ENCODE results near the gene RILP.

RILP gene

DNA sequence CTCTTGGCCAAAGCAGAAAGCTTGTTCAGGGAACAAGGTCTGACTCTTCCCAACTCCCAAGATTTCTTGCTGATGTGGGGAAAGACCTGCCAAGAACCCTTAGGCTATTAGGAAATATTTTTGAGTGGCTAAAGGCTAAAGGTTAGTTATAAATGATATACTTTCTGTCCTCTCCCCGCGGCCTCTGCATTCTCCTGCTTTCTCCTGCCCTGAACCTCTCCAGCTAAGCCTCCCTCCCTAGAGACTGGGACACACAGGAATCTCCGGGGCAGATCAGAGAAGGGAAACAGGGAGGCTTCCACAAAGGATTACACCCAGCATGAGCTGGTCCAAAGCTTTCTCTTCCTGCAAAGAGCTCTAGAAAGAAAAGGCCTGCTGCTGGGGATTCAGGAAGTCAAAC is 23.3 kb downstream of the RILP start:
- Histone ChIP-seq H3K36me3 (ENCODE audit: insufficient read depth, low read depth, low read length) (no peaks in the 10 kb centered on the region), H3K27ac (ENCODE audit: low read length) (no peak overlapping the region), H3K9ac (ENCODE audit: low read depth, low read length) (no peak overlapping the region), H3K4me1 (ENCODE audit: insufficient read depth, low read length) (peaks cover 4% of the 10 kb centered on the region), H3K27me3 (ENCODE audit: insufficient read depth, low read length) (peaks cover 24% of the 10 kb centered on the region), H3K4me3 (ENCODE audit: low read length) (no peak overlapping the region), H3K9me3 (ENCODE audit: insufficient read depth, low read depth, low read length) (no peaks in the 10 kb centered on the region)

DNA sequence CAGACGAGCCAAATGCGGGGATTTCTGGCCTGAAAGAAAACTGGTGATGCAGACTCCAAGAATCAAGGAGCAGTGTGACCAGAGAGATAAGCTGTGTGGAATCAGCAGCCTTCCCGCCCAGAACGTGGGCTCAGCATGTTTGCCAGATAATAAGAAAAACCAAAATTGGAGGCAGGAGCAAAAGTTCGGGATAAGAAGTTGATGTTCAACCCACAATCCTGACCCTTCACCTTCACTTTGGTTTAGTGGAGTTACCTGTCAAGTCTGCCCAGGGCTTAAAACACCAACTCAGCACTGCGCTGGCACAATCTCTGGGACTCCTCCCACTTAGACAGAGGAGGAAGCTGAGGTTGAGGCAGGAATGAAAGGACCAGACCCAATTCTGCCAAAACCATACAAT is 24.1 kb downstream of the RILP start:
- no peak overlapping the region for H3K27ac ChIP-seq (ENCODE audit: low read length)
- H3K9ac ChIP-seq (ENCODE audit: low read depth, low read length): no peak overlapping the region
- H3K4me1 ChIP-seq (ENCODE audit: insufficient read depth, low read length): peaks cover 4% of the 10 kb centered on the region
- H3K4me3 ChIP-seq (ENCODE audit: low read length): no peak overlapping the region
- no peaks in the 10 kb centered on the region for H3K9me3 ChIP-seq (ENCODE audit: insufficient read depth, low read depth, low read length)
- H3K36me3 ChIP-seq (ENCODE audit: insufficient read depth, low read depth, low read length): no peaks in the 10 kb centered on the region
- peaks cover 20% of the 10 kb centered on the region for H3K27me3 ChIP-seq (ENCODE audit: insufficient read depth, low read length)

DNA sequence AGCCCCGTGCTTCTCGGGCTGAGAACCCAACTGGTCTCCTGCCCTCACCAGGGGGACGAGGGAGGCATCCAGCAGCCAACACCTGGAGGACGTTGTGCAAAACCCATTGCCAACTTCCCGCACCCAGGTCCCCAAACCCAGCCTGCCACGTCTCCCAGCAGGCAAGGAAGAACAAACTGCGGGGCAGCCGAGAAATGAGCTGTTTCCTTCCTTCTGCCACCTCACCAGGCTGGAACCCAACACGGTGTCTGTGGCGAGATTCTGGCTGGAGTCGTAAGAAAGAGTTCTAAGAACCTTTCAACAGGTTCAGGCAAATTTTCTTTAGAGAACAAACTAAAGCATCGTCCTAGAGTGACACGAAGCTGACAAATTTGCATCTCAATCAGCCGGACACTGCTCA is 24.6 kb downstream of the RILP start:
- Histone ChIP-seq H3K9me3 (ENCODE audit: insufficient read depth, low read depth, low read length) (no peaks in the 10 kb centered on the region), H3K36me3 (ENCODE audit: insufficient read depth, low read depth, low read length) (no peaks in the 10 kb centered on the region), H3K9ac (ENCODE audit: low read depth, low read length) (no peak overlapping the region), H3K27ac (ENCODE audit: low read length) (no peak overlapping the region), H3K27me3 (ENCODE audit: insufficient read depth, low read length) (peaks cover 15% of the 10 kb centered on the region), H3K4me3 (ENCODE audit: low read length) (no peak overlapping the region), H3K4me1 (ENCODE audit: insufficient read depth, low read length) (peaks cover 4% of the 10 kb centered on the region)

DNA sequence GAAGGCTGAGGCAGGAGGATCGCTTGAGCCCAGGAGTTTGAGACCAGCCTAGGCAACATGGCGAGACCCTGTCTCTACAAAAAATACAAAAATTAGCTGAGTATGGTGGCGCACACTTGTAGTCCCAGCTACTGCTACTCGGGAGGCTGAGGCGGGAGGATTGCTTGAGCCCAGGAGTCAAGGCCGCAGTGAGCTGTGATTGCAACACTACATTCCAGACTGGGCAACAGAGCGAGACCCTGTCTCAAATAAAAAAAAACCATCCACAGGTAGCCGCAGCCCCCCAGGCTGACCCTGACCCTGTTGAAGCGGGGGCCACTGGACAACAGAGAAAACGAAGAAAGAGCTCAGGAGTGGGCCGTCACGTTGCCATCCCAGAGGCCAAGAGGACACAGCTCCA is 25.0 kb downstream of the RILP start:
- Histone ChIP-seq H3K9me3 (ENCODE audit: insufficient read depth, low read depth, low read length) (no peaks in the 10 kb centered on the region), H3K4me1 (ENCODE audit: insufficient read depth, low read length) (peaks cover 4% of the 10 kb centered on the region), H3K27me3 (ENCODE audit: insufficient read depth, low read length) (peaks cover 11% of the 10 kb centered on the region), H3K4me3 (ENCODE audit: low read length) (no peak overlapping the region), H3K27ac (ENCODE audit: low read length) (no peak overlapping the region), H3K9ac (ENCODE audit: low read depth, low read length) (no peak overlapping the region), H3K36me3 (ENCODE audit: insufficient read depth, low read depth, low read length) (no peaks in the 10 kb centered on the region)

- Histone ChIP-seq H3K9me3 (ENCODE audit: insufficient read depth, low read depth, low read length) (no peaks in the 10 kb centered on the region), H3K27ac (ENCODE audit: low read length) (no peak overlapping the region), H3K36me3 (ENCODE audit: insufficient read depth, low read depth, low read length) (no peaks in the 10 kb centered on the region), H3K4me1 (ENCODE audit: insufficient read depth, low read length) (peaks cover 4% of the 10 kb centered on the region), H3K9ac (ENCODE audit: low read depth, low read length) (no peak overlapping the region), H3K27me3 (ENCODE audit: insufficient read depth, low read length) (peaks cover 7% of the 10 kb centered on the region), H3K4me3 (ENCODE audit: low read length) (no peak overlapping the region)
These were observed 26.5 kb downstream of the RILP start for GRCh38 chr17:1623057-1623630.

- H3K36me3 ChIP-seq (ENCODE audit: insufficient read depth, low read depth, low read length): no peaks in the 10 kb centered on the region
- no peak overlapping the region for H3K27ac ChIP-seq (ENCODE audit: low read length)
- H3K27me3 ChIP-seq (ENCODE audit: insufficient read depth, low read length): no peaks in the 10 kb centered on the region
- H3K9me3 ChIP-seq (ENCODE audit: insufficient read depth, low read depth, low read length): no peaks in the 10 kb centered on the region
- H3K4me3 ChIP-seq (ENCODE audit: low read length): no peak overlapping the region
- H3K4me1 ChIP-seq (ENCODE audit: insufficient read depth, low read length): no peaks in the 10 kb centered on the region; the same call in none of the 2 replicates
- H3K9ac ChIP-seq (ENCODE audit: low read depth, low read length): no peak overlapping the region
These were observed 28.3 kb downstream of the RILP start for GRCh38 chr17:1621273-1621954.

- Histone ChIP-seq H3K9me3 (ENCODE audit: insufficient read depth, low read depth, low read length) (no peaks in the 10 kb centered on the region), H3K27me3 (ENCODE audit: insufficient read depth, low read length) (no peaks in the 10 kb centered on the region), H3K27ac (ENCODE audit: low read length) (no peak overlapping the region), H3K9ac (ENCODE audit: low read depth, low read length) (no peak overlapping the region), H3K36me3 (ENCODE audit: insufficient read depth, low read depth, low read length) (no peaks in the 10 kb centered on the region), H3K4me3 (ENCODE audit: low read length) (no peak overlapping the region), H3K4me1 (ENCODE audit: insufficient read depth, low read length) (no peaks in the 10 kb centered on the region)
These were observed 29.2 kb downstream of the RILP start for GRCh38 chr17:1620486-1620885.

DNA sequence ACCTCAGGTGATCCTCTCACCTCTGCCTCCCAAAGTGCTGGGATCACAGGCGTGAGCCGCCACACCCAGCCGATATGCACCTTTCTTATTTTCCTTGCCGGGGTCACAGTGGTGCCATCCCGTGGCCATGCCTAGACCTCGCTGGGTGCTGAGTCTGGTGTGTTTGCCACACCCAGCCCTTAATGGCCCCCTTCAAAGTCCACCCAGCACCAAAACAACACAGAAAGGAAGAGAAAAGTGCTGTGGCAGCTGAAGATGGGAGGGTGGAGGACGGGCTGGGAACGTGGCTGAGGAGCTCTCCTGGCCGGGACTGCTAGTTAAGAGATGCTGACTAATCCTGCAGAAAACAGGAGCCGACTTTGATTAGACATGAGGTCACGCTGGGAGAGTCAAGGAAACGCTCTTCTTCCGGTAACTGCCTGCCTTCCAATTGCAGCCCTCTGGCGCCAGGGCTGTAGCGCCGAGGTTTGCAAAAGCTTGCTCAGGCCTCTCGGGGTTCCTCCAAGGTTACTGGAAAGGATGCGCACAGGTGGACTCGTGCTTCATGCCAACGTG is 32.0 kb downstream of the RILP start:
- Histone ChIP-seq H3K27ac (ENCODE audit: low read length) (no peak overlapping the region), H3K4me1 (ENCODE audit: insufficient read depth, low read length) (no peaks in the 10 kb centered on the region), H3K9ac (ENCODE audit: low read depth, low read length) (no peak overlapping the region), H3K4me3 (ENCODE audit: low read length) (no peak overlapping the region), H3K9me3 (ENCODE audit: insufficient read depth, low read depth, low read length) (no peaks in the 10 kb centered on the region), H3K36me3 (ENCODE audit: insufficient read depth, low read depth, low read length) (no peaks in the 10 kb centered on the region), H3K27me3 (ENCODE audit: insufficient read depth, low read length) (no peaks in the 10 kb centered on the region)

DNA sequence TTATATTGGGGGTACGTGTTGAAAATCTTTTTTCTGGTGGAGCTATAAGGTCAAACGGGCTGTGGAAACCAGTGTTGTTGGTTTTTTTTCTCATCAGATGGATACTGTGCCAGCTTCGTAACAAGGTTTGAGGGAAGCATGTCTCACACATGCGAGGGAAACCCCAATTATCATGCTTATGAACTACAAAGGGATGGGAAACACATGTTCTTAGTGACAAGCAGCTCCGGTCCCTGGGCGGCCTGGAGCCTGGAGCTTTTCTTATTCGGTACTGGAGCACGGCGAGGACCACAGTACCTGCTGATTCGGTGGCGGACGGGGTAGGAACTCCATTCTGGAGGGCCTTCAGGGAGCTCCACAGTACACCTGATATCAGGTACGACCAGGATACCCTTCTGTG is 33.6 kb downstream of the RILP start:
- Histone ChIP-seq H3K27ac (ENCODE audit: low read length) (no peak overlapping the region), H3K4me1 (ENCODE audit: insufficient read depth, low read length) (no peaks in the 10 kb centered on the region), H3K27me3 (ENCODE audit: insufficient read depth, low read length) (no peaks in the 10 kb centered on the region), H3K9me3 (ENCODE audit: insufficient read depth, low read depth, low read length) (no peaks in the 10 kb centered on the region), H3K9ac (ENCODE audit: low read depth, low read length) (no peak overlapping the region), H3K36me3 (ENCODE audit: insufficient read depth, low read depth, low read length) (no peaks in the 10 kb centered on the region), H3K4me3 (ENCODE audit: low read length) (no peak overlapping the region)

DNA sequence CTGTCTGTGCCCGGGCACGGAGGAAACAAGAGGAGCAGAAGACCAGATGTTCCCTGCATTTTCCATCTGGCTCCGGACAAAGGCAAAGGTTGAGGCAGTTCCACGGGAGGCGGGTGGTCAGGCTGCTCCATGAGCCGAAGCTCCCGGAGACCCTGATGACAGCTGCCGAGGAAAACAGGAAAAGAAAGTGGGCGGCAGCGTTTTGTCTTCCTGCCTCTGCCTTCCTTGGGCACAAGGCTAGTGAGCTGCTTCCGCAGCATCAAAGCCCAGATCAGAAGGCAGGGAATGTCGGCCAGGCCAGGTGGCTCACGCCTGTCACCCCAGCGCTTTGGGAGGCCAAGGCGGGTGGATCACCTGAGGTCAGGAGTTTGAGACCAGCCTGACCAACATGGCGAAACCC is 37.3 kb downstream of the RILP start:
- no peaks in the 10 kb centered on the region for H3K27me3 ChIP-seq (ENCODE audit: insufficient read depth, low read length)
- no peak overlapping the region for H3K9ac ChIP-seq (ENCODE audit: low read depth, low read length)
- no peaks in the 10 kb centered on the region for H3K4me1 ChIP-seq (ENCODE audit: insufficient read depth, low read length)
- H3K27ac ChIP-seq (ENCODE audit: low read length): no peak overlapping the region
- H3K9me3 ChIP-seq (ENCODE audit: insufficient read depth, low read depth, low read length): no peaks in the 10 kb centered on the region
- no peak overlapping the region for H3K4me3 ChIP-seq (ENCODE audit: low read length)
- no peaks in the 10 kb centered on the region for H3K36me3 ChIP-seq (ENCODE audit: insufficient read depth, low read depth, low read length)

- H3K9ac ChIP-seq (ENCODE audit: low read depth, low read length): no peak overlapping the region
- no peaks in the 10 kb centered on the region for H3K27me3 ChIP-seq (ENCODE audit: insufficient read depth, low read length)
- H3K27ac ChIP-seq (ENCODE audit: low read length): no peak overlapping the region
- H3K4me3 ChIP-seq (ENCODE audit: low read length): no peak overlapping the region
- no peaks in the 10 kb centered on the region for H3K36me3 ChIP-seq (ENCODE audit: insufficient read depth, low read depth, low read length)
- no peaks in the 10 kb centered on the region for H3K9me3 ChIP-seq (ENCODE audit: insufficient read depth, low read depth, low read length)
- H3K4me1 ChIP-seq (ENCODE audit: insufficient read depth, low read length): no peaks in the 10 kb centered on the region
These were observed 38.0 kb downstream of the RILP start for GRCh38 chr17:1611715-1612114.

DNA sequence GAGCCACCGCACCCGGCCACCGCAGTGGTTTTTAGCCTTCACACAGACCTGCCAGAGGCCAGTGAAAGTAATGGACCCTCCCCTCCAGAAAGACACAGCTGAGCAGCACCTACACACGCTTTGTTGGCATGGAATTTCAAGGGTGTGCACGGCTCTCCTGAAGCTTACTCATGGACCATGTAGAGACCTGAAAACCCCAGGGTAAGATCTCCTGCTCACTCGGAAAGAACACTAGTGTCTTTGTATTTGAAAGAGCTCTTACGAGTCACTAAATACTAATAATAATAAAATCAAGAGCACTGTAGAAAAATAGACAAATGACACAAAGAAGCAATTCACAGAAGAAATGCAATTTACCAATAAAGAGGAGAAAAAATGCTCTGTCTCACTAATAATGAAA is 41.0 kb downstream of the RILP start:
- Histone ChIP-seq H3K9me3 (ENCODE audit: insufficient read depth, low read depth, low read length) (no peaks in the 10 kb centered on the region), H3K27ac (ENCODE audit: low read length) (no peak overlapping the region), H3K36me3 (ENCODE audit: insufficient read depth, low read depth, low read length) (no peaks in the 10 kb centered on the region), H3K9ac (ENCODE audit: low read depth, low read length) (no peak overlapping the region), H3K4me1 (ENCODE audit: insufficient read depth, low read length) (peaks cover 10% of the 10 kb centered on the region; the same call in 1 of the 2 replicates), H3K27me3 (ENCODE audit: insufficient read depth, low read length) (no peaks in the 10 kb centered on the region), H3K4me3 (ENCODE audit: low read length) (no peak overlapping the region)
